ENCODE data around the gene ENC1.

ENC1 gene

DNA sequence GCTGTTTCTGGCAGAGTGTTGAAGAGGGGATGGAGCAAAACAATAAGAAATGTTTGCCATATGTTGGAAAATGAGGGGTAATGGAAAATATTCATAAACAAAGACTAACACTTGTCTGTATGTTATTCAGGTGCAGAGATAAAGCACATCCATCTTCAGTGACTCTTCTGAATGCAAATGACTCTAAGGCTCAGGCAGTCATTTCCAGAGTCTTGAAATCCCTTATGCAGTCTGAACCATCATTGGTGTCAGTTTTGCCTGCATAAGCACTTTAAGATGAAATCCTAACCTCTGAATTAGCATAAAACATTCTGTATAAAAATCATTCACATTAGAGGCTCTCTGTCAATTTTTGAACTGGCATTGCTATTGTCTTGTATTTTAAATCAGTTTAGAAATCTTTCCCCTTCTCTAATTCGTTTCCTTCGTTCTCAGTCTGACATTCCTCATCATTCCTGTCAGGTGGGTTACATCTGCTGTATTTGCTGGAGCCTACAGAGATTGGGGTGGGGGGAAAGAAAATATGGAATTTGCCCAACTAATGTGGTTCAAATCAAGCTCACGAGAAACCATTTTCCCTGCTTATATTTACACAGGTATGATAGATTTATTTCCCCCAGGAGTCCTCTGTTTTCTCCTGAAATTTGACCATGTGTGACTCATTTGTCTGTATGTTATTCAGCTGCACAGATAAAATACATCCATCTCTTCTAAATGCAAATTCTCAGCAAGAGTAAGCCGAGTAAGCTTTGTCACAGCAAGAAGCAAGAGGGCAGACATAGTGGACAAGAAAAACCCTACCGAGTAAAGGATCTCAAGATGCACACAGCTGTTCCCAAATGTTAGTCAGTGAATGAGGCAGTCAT, 31.6 kb downstream of the ENC1 start:
- no peak for DNase-seq (ENCODE audit: low read depth)

DNA sequence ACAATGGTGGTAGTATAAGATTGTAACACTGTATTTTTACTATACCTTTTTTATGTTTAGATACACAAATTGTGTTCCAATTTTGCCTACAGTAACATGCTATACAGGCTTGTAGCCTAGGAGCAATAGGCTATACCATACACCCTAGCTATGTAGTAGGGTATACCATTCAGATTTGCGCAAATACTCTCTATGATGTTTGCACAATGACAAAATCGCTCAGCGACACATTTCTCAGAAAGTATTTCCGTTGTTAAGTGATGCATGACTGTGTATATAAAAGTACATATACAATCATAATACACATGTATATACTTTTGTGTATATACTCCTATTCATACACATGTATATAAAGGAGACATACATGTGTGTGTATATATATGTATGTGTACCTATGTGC, 34.8 kb downstream of the ENC1 start:
- no peak for DNase-seq (ENCODE audit: low read depth)

DNA sequence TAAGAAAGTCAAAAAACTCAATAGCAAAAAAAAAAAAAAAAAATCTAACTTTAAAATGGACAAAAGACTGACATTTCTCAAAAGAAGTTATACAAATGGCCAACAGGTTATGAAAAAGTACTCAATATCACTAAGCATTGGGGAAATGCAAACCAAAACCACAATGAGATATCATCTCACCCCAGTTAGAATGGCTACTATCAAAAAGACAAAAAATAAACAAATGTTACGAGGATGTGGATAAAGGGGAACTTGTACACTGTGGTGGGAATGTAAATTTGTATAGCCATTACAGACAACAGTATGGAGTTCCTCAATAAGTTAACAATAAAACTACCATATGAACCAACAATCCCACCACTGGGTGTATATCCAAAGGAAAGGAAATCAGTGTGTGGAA, 37.2 kb downstream of the ENC1 start:
- no peak for DNase-seq (ENCODE audit: low read depth)

DNA sequence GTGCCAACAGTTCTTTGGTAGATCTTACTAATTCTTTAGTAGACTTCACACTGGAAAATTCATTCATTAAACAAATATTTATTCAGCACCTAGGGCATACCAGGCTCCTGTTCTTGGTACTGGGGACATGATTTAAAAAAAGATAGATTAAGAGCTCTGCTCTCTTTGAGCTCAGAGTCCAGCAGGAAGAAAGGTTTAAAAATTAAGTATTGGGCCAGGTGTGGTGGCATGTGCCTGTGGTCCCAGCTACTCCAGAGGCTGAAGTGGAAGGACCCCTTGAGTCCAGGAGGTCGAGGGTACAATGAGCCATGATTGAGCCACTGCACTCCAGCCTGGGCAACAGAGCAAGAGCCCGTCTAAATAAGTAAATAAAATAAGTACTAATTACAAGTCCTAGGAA, 41.4 kb downstream of the ENC1 start:
- no peak for DNase-seq (ENCODE audit: low read depth)

DNA sequence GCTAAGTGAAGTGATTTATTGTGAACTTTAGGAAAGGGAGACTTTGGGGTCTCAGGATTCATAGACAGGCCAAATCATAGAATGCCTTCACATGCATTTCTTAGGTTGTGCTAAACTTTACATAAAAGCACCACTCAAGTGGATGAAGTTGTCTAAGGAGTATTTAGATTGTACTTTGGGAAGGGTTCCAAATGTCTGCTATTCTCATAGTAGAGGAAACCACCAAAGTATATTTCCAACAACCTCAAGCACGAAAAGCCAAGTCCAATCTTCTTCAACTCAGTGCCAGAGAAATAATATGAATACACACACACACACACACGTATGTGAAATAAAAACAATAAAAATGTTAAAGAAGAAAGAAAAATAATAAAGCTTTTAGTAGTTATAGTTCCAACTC, 41.8 kb downstream of the ENC1 start:
- DNase-seq (ENCODE audit: low read depth): no peak

DNA sequence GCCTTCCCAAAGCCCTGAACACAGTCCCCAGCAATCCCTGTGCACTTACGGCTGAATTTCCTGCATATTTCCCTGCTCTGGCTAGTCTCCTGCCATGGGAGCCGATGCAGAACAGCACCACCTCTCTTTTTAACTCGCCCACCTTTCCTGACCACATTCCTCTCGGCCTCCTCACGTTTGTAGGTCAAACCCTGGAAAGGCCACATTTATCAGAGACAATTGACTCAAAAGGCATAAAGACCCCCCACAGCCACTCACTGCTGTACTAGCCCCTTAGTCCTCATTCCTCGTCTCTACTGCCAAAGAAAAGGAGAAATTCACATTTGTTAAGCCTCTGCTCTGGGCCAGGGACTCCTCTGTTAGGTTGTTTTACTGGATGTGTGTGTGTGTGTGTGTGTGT, 43.6 kb downstream of the ENC1 start:
- no peak for DNase-seq (ENCODE audit: low read depth)

DNA sequence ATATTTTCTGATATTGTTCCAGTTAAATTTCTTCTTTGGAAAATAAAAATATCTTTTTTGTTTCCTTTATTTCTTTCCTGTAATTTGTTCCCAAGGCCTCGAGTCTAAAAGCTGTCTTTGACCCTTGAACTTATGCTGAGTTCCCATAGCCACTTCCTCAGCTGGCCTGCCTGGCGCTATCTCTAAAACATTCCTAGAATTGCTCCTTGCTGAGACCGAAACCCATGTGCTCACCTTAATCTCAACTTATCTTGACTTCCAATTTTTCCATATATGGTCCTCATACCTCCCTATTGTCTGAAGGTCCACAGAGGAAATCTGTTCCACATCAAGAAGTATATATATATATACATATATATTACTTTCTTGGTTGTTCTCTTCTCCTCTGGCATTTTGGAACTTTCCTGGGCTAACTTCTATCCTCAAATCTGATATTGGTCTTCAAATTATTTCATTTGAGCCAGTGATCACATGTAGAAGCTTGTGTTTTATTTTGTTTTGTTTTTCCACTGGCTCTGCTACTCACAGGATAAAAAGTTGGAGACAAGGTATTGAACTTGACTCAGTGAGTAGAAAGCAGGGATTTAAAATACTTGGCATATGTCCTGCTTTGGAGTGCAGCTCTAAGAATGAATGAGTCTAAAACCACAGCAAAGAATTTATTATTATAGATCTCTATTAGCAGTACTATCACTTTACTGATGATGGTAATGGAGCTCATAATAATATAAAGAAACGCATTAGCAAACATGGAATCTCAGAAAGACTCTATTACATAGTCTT, 45.2 kb downstream of the ENC1 start:
- DNase-seq (ENCODE audit: low read depth): no peak

DNA sequence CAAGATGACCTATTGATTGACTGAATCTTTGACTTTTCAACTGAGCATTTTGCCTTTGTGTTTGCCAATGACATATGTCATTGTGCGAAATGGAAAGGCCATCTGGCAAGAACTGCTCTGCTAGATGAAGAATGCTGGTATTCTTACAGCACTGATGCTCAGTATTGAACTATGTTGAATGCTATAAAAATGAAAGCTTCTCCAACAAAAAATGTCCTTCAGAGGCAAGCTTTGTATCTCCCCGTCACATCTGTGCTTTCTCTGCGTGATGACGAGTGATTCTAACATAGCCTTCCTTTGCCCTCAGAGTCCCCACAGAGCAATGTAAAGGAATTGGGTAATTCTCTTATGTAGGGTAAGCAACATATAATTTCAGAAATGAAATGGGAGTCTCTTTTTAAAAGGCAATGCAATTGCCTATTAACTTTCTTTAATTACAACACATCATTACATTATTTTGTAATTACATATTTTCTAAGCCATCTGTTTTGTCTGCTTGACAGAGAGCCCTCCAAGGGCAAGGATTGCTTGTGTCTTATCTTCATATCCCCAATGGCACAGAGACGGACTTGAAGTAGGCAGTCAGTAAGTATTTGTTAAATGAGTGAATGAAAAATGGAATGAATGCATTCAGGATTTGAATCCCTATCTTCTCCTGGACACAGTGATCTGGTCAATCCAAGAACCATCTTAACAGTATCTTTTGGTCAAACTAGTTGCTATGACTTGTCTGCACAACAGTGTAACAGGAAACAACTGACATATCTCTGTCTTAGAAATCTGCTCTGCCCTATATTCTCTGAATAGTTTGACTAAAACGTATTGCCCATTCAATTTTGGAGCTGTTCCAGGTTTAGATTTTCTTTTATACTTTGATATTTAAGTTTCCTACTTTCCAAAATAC, 46.1 kb downstream of the ENC1 start:
- DNase-seq (ENCODE audit: low read depth): no peak

DNA sequence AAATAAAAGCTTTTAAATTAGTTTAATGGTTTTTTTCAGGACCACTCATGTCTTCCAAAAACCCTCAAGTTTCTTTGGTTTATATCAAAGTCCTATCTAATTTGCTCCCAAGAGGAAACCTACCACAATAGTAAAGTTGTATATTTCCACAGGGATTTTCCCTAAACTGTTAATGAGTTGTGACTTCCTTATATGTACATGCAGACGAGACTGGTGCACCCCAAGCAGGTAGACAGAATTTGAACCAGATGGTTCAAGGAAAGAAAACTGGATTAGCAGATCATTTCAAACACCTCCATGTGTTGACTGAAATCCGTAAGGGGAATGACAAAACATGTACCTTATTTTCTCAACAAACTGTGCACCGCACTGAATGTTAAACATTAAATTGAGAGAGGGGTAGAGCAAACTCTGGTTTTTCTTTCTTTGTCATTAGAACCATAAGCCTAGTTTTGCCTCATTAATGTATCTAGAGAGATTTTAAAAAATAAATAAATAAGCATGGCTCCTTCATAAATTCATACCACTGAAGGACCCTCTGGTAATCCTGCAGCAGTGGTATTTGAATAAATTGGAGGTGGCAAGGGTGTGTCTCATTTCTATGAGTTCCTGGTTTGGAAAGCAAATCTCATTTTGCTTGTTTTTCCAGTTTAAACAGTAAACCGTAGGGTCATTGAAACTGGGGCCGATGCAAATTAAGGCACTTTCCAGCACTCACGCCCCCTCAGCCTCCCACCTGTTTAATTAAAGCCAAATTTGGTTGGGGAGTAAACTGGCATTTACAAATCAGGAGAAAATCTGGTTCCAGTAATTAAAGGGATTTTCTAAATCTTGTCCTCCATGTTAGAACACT, 51.1 kb downstream of the ENC1 start:
- DNase-seq (ENCODE audit: low read depth): no peak

DNA sequence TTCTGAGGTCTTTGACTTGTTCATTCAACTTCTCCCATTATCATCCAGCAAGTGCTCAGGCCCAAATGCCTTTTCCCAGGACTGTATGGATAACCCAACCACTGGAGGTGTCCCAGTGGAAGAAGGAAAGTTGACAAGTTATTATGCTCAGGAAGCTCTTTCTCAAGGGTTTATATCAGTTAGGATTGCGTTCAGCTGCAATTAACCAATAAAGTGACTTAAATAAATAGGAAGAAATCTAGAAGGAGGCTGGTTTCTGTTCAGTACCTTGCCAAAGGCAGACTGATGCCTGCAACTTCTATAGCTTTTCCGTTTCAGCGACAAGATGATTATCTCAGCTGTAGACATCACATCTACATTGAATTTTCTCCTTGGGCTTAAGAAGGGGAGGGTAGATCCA, 52.1 kb downstream of the ENC1 start:
- DNase-seq (ENCODE audit: low read depth): no peak

DNA sequence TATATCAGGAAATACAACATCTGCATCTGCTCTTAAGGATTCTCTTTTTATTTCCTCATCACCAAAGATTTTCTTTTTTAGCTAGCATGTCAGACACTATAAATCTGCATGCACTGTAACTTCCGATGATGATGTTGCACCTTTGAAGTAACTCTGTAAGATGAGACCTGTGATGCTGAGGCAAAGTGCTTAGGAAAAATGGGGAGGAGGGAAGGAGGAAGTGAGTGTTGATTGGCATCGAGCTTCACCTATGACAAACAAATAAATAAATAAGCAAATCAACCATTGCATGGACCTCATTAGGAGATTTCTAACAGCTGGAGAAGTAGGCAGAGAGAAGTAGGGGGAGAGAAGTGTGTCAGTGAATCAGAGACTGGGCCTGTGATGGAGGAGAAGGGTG, 52.6 kb downstream of the ENC1 start:
- DNase-seq (ENCODE audit: low read depth): no peak

DNA sequence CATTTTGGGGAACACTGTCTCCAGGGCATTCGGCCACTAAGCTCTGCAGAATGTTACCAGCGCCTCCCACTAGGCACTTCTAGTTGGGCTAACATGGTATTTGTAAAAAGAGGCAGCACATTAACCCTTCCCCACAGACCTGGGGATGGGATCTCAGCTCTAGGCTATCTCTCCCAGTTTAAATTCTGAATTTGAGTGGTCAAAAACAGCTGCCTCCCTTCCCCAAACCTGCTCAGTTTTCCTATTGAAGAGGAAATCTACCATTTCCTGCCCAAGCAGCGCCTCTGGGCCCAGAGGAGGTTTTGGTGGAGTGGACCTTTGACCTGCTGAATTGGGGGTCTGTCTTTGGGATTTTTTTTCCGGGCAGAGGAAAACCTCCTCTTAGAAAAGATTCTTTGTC, 53.2 kb downstream of the ENC1 start:
- DNase-seq (ENCODE audit: low read depth): no peak

DNA sequence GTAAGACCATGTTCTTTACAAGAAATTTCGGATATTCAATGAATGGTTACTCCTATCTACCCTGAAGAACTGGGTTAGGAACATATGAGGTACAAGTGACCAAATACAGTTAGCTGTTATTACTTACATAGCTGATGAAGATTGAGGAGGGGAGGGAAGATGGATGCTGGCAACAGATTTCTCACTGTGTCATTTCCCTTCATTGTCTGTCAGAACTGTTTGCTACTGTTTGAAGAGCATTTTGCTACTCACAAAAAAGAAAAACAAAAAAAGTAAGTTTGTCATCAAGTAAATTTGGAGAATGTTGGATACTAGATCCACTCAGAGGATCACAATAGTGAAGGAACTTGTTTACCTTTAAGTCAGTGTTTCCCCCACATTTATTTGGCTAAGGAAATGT, 53.7 kb downstream of the ENC1 start:
- DNase-seq (ENCODE audit: low read depth): no peak

DNA sequence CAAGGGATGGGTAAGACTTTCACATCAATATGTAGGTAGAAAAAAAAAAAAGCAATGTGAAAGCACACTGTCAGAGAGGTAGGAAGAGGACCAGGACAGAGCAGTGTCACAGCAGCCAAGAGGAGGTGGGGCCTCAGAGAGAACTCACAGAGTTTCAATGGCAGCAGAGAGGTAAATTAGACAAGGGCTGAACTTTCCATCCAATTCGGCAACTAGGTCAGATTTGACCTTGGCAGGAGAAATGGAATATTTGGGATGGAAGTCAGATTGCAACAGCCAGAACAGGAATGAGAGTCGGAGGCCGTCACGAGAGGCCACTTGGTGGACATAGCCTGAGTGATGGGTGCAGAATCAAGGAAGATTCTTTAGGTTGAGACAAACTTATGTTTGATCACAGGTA, 57.7 kb downstream of the ENC1 start:
- no peak for DNase-seq (ENCODE audit: low read depth)

DNA sequence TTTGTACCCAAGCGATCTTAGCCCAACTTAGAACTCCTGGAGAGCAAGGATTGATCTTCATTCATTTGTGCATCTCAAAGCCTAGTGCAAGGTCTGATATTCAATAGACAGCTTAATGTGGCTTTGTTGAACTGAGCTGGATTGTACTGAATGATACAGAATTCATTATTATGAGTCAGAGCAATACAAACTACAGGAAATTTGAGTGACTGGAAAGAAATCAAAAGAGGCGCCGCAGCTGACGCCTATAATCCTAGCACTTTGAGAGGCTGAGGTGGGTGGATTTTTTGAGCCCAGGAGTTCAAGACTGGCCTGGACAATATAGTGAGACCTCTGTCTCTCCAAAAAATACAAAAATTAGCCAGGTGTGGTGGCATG, 58.6 kb downstream of the ENC1 start:
- no peak for DNase-seq (ENCODE audit: low read depth)

DNA sequence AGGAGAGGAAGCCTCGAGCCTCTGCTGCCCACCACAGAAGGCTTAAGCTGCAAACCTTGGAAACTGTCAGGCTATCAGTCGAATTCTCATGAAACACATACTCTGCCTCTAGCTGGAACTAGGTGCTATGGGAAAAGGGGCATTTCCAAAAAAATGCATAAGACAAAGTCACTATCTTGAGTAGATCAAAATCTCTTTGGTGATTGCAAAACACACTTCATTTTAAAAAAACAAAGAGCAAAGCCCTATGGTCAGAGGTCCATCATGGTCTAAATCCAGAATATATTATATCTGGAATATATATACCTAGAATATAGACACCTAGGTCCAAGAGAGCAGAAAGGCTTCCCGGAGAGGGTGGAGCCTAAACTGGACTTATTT, 59.8 kb downstream of the ENC1 start:
- no peak for DNase-seq (ENCODE audit: low read depth)

DNA sequence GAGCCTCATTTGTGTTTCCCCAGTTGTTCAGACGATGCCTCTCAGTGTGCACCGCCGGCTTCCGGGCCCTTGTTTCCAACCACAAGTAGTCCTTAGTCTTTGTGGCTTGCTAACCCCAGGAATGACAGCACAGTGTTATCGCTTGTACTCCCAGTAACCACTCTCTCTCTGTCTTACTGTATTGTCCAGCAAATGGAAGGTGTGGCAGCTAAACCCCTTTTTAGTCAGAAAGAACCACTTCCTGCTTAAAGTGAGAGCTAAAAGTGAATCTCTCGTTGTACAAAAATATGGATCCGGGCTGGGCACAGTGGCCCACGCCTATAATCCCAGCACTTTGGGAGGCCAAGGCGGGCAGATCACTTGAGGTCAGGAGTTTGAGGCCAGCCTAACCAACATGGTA, 61.3 kb downstream of the ENC1 start:
- peak; percentile 6 for DNase-seq (ENCODE audit: low read depth)

DNA sequence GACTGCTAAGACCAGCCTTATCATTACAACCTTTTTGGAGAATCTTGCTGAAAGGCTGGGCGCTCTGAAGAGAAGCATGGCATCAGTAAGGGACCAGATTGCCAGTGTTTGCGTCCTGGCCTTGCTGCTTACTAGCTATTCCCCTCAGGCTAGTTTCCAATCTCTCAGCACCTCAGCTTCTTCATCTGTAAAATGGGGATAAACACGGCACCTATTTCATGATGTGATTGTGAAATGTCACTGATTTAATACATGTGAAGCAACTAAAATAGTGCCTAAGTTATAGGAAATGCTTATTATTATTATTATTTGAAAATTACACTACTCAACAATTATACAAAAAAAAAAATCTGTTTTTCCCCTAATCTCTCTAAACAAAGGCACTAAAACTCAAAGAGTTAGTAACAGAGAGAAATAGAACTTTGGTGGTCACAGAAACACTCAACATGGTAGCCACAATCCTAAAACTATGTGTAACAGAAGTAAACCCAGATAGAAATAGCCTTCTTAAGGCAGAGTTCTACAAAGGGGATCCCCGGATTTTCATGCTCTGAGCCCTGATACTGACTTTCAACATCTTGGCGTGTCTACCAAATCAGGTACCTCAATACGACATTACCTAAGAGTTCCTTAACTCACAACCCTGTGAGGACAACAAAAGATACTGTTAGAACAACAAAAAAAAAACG, 62.0 kb downstream of the ENC1 start:
- DNase-seq (ENCODE audit: low read depth): no peak
